Osteocyte (in vitro differentiated cells): ENCODE results near the gene PTPRD. TPM values are rescaled to one million over a fixed set of nuclear protein-coding genes. Genes with fewer than 3 reads are reported as not detected.

ENCODE experiments used
- DNase-seq: peaks from one replicate; pipeline ENCODE4 v3.0.0; 2021; ENCODE audit warnings: mixed read lengths; ENCODE audit not compliant: unreplicated experiment; ENCODE audit errors: extremely low spot score
- H3K27ac Mint-ChIP-seq: one replicate; pipeline ENCODE4 v1.8.0; 2021; ENCODE audit warnings: mild to moderate bottlenecking, mixed read lengths; ENCODE audit not compliant: unreplicated experiment
- H3K27me3 Mint-ChIP-seq: one replicate; pipeline ENCODE4 v1.8.0; 2021; ENCODE audit warnings: mixed read lengths; ENCODE audit not compliant: unreplicated experiment
- H3K36me3 Mint-ChIP-seq: one replicate; pipeline ENCODE4 v1.8.0; 2021; ENCODE audit warnings: mixed read lengths; ENCODE audit not compliant: unreplicated experiment
- H3K4me1 Mint-ChIP-seq: one replicate; pipeline ENCODE4 v1.8.0; 2021; ENCODE audit warnings: mixed read lengths; ENCODE audit not compliant: unreplicated experiment
- H3K4me3 Mint-ChIP-seq: one replicate; pipeline ENCODE4 v1.8.0; 2021; ENCODE audit warnings: mild to moderate bottlenecking, moderate library complexity, mixed read lengths; ENCODE audit not compliant: unreplicated experiment
- H3K9me3 Mint-ChIP-seq: one replicate; pipeline ENCODE4 v1.8.0; 2021; ENCODE audit warnings: mixed read lengths; ENCODE audit not compliant: unreplicated experiment
- total RNA-seq: library from RNA; stranded (reverse); gene quantifications from 2 replicates; pipeline ENCODE4 v1.2.1, GENCODE V29; 2021
- TF ChIP-seq, protein P1 (sequence below): fragments of 200-600 bp; sonication (generic); IDR thresholded peaks from 2 replicates; pipeline ENCODE4 v1.5.0; 2021; ENCODE audit warnings: antibody characterized with exemption, mild to moderate bottlenecking, moderate library complexity

Gene PTPRD
- total RNA-seq, 1 donor from 2014 or later, result 5.4 TPM

DNA sequence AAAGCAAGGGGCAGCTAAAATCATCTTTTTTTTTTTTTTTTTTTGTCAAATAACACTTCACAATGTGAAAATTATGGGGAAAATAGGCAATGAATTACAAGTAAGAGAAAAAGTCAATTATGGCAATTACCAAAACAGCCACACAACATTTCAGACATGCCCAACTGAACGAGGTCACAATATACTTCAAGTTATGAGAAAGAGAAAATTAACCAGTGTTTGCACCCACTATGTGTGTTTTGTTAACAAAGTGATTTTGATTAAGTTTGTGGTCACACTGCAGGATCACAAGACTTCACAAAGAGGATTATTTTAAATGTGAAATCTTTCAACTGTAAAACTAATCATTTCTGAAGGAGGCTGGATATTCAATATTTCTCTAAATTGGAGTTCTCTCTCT is 1780.4 kb downstream of the PTPRD start:
- Mint-ChIP-seq H3K27ac (no peak overlapping the region), H3K9me3 (no peaks in the 10 kb centered on the region), H3K36me3 (no peaks in the 10 kb centered on the region), H3K4me3 (no peak overlapping the region), H3K27me3 (no peaks in the 10 kb centered on the region), H3K4me1 (no peaks in the 10 kb centered on the region)
- TF ChIP-seq, protein P1, sequence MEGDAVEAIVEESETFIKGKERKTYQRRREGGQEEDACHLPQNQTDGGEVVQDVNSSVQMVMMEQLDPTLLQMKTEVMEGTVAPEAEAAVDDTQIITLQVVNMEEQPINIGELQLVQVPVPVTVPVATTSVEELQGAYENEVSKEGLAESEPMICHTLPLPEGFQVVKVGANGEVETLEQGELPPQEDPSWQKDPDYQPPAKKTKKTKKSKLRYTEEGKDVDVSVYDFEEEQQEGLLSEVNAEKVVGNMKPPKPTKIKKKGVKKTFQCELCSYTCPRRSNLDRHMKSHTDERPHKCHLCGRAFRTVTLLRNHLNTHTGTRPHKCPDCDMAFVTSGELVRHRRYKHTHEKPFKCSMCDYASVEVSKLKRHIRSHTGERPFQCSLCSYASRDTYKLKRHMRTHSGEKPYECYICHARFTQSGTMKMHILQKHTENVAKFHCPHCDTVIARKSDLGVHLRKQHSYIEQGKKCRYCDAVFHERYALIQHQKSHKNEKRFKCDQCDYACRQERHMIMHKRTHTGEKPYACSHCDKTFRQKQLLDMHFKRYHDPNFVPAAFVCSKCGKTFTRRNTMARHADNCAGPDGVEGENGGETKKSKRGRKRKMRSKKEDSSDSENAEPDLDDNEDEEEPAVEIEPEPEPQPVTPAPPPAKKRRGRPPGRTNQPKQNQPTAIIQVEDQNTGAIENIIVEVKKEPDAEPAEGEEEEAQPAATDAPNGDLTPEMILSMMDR, result no peak
- no peak for DNase-seq

DNA sequence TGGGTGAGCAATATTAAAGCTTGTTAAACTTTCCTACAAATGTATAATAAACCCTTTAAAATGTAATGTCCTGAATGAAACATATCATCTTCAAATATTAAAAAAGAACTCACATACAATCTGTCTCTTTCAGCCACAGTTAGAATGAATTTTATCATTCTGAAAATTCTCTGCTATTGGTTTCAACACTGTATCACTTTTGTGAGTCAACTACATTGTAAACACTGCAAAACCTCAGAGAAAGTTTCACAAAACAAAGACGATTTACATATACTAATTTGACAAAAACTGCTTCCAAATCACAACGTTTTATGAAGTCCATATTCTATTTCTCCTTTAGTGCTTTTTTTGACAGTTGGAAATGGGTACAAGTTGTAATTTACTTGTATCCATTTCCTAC is 1781.2 kb downstream of the PTPRD start:
- Mint-ChIP-seq H3K9me3 (no peaks in the 10 kb centered on the region), H3K27me3 (no peaks in the 10 kb centered on the region), H3K4me3 (no peak overlapping the region), H3K27ac (no peak overlapping the region), H3K36me3 (no peaks in the 10 kb centered on the region), H3K4me1 (no peaks in the 10 kb centered on the region)
- TF ChIP-seq, protein P1, result no peak
- no peak for DNase-seq

DNA sequence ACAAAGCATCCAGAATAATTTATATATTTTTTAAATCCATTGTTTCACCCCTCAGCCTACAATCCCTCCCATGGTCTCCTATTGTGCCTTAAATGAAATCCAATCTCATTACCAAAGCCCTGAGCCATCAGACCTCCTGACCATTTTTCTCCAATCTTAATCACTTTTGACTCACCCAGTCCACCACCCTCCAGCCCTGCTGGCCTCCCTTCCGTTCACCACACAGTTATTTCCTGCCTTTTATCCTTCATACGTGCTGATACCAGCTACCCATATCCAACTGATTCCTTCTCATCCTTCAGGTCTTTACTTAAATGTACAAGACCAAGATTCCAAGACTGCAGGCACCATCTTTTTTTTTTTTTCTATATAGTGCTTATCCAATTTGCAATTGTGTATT is 1786.5 kb downstream of the PTPRD start:
- Mint-ChIP-seq H3K9me3 (peaks cover 5% of the 10 kb centered on the region), H3K36me3 (no peaks in the 10 kb centered on the region), H3K4me3 (no peak overlapping the region), H3K27me3 (no peaks in the 10 kb centered on the region), H3K4me1 (no peaks in the 10 kb centered on the region), H3K27ac (no peak overlapping the region)
- no peak for DNase-seq
- TF ChIP-seq, protein P1, result no peak

DNA sequence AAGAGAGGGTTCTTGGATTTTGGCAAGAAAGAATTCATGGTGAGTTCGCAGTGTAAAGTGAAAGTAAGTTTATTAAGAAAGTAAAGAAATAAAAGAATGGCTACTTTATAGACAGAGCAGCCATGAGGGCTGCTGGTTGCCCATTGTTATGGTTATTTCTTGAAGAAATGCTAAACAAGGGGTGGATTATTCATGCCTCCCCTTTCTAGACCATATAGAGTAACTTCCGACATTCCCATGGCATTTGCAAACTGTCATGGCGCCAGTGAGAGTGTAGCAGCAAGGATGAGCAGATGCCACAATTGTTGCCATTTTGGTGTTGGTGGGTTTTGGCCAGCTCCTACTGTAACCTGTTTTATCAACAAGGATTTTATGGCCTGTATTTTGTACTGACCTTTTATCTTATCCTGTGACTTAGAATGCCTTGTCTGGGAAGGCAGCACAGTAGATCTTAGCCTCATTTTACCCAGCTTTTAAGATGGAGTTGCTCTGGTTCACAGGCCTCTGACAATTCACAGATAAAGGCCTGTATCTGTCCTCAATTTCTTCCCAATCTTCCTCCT is 1787.1 kb downstream of the PTPRD start:
- H3K4me3 Mint-ChIP-seq, result no peak overlapping the region
- no peaks in the 10 kb centered on the region for H3K27me3 Mint-ChIP-seq
- no peak for DNase-seq
- TF ChIP-seq, protein P1, result no peak
- H3K27ac Mint-ChIP-seq, result no peak overlapping the region
- H3K36me3 Mint-ChIP-seq, result no peaks in the 10 kb centered on the region
- H3K4me1 Mint-ChIP-seq, result no peaks in the 10 kb centered on the region
- H3K9me3 Mint-ChIP-seq, result peaks cover 5% of the 10 kb centered on the region

DNA sequence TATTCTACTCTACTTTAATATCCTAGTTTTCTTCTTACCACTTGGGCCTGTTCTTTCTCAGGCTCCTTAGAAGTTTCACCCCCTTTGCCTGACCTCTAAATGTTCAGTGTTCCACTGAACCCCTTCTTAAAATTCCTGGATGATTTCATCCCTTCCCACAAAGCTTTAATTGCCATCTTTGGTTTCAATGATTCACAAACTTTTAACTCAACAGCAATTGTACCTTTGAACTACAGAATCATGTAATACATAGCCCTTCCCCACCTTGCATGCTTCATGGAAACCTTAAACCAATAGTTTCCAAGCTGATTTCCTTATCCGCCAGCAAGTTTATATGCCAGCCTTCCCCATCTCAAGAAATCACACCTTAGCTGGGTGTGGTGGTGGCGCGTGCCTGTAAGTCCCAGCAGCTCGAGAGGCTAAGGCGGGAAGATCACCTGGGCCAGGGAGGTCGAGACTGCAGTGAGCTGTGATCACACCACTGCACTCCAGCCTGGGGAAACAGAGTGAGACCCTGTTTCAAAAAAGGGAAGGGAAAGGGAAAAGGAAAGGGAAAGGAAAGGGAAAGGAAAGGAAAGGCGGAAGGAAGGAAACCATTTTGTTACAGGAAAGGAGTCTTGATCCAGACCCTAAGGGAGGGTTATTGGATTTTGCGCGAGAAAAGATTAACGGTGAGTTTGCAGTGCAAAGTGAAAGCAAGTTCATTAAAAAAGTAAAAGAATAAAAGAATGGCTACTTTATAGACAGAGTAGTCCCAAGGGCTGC is 1789.5 kb downstream of the PTPRD start:
- no peaks in the 10 kb centered on the region for H3K27me3 Mint-ChIP-seq
- H3K36me3 Mint-ChIP-seq, result no peaks in the 10 kb centered on the region
- DNase-seq, result no peak
- H3K4me3 Mint-ChIP-seq, result no peak overlapping the region
- no peak overlapping the region for H3K27ac Mint-ChIP-seq
- TF ChIP-seq, protein P1, result no peak
- peaks cover 5% of the 10 kb centered on the region for H3K9me3 Mint-ChIP-seq
- no peaks in the 10 kb centered on the region for H3K4me1 Mint-ChIP-seq
